GM12892 (cell line): ENCODE measurements around the gene SGF29.

Source experiments
- DNase-seq: peaks from one replicate; pipeline ENCODE4 v3.0.0; 2011; ENCODE audit not compliant: insufficient read length
- FAIRE-seq: peaks from 2 replicates; lab custom pipeline; 2011; peaks lifted over from hg19 to GRCh38; lab: Jason Lieb, UNC
- POLR2A ChIP-seq: IDR thresholded peaks from 2 replicates; pipeline ENCODE4 v1.6.1; 2011; ENCODE audit warnings: low read depth, low read length, control low read depth
- POLR2AphosphoS5 ChIP-seq: IDR thresholded peaks from 2 replicates; pipeline ENCODE4 v1.6.1; 2011; ENCODE audit warnings: low read depth, low read length, control low read depth
- TAF1 ChIP-seq: IDR thresholded peaks from 2 replicates; pipeline ENCODE4 v1.6.1; 2011; ENCODE audit warnings: low read depth, mild to moderate bottlenecking, control low read depth, low read length, borderline replicate concordance

Gene SGF29

DNA sequence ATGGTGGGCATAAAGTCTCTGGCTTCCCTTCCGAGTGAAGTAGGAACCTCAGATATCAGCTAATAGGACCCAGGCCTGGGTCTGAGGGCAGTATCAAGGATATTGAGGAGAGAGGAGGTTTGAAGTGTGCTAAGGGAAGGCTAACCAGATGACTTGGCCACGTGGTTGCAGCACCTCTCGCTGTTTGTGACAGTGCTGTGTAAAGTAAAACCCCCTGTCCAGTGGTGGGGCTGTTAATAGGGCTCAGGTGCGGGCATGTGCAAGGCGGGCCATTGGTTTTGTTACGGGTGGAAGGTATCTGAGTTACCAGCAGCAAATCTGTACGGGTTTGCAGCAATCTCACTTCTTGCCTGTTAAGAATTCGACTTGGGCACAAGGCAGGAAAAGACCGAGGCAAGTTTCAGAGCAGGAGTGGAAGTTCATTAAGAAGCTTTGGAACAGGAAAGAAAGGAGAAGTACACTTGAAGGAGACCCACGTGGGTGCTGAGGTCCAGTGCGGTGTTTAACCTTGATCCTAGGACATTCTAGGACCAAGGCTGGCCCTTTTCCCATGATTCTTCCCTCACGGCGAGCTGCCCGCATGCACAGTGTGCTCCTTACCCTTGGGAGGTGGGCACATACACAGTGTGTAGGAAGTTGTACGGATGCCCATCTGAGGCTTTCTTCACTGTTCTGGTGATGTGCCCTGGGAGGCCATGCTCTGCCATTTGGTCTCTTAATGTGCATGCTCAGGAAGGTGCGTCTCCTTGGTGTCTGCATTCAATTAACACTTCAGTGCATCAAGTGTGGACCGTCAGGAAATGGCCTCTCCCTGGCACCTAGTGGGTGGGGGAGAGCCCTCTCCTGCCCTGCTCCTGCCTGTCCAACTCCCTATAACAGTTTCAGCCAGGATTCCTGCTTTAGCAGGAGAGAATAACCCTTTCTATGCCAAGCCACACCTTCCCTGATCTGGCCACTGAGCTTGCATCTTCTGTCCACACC is 20.3 kb downstream of the SGF29 start:
- no peak for DNase-seq
- TF ChIP-seq POLR2A (no peak), POLR2AphosphoS5 (no peak), TAF1 (no peak)
- no peak for FAIRE-seq

GRCh38 chr16:28574925-28575324 is 21.2 kb downstream of the SGF29 start:
- no peak for FAIRE-seq

GRCh38 chr16:28575446-28576109 is 21.9 kb downstream of the SGF29 start:
- DNase-seq, result no peak
- no peak for FAIRE-seq
- TF ChIP-seq TAF1, result no peak
- TF ChIP-seq POLR2AphosphoS5, result no peak
- TF ChIP-seq POLR2A, result no peak

More at GRCh38 chr16:28574925-28575324, 21.2 kb downstream of the SGF29 start:
- TF ChIP-seq POLR2A, result no peak
- no peak for TF ChIP-seq POLR2AphosphoS5
- no peak for TF ChIP-seq TAF1
- no peak for DNase-seq

DNA sequence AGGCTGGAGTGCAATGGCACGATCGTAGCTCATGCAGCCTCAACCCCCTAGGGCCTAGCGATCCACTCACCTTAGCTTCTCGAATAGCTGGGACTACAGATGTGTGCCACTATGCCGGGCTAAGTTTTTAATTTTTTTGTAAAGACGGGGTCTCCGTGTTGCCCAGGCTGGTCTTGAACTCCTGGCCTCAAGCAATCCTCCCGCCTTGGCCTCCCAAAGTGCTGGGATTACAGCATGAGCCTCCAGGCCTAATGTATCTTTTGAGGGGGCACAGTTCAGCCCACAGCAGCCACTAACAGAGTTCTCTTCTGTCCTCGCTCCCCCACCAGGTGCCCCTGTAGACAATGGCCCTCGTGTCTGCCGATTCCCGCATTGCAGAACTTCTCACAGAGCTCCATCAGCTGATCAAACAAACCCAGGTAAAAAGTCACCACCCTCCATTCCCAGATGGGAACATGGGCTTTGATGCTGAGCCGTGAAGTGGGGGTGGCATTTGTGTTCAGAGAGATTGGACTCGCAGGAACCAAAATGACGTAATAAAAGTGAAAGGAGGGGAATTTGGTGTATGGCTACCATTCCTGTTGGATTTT is 27.1 kb downstream of the SGF29 start:
- DNase-seq (no peak), FAIRE-seq (no peak)
- no peak for TF ChIP-seq POLR2A
- no peak for TF ChIP-seq POLR2AphosphoS5
- no peak for TF ChIP-seq TAF1

GRCh38 chr16:28585674-28586073 is 32.0 kb downstream of the SGF29 start:
- no peak for FAIRE-seq
- TF ChIP-seq TAF1, result no peak
- no peak for TF ChIP-seq POLR2AphosphoS5
- no peak for TF ChIP-seq POLR2A
- no peak for DNase-seq

- no peak for FAIRE-seq
- DNase-seq, result no peak
- TF ChIP-seq POLR2A, result no peak
- no peak for TF ChIP-seq POLR2AphosphoS5
- TF ChIP-seq TAF1, result no peak
These were observed 32.7 kb downstream of the SGF29 start for GRCh38 chr16:28586466-28586865.

- no peak for TF ChIP-seq POLR2AphosphoS5
- TF ChIP-seq TAF1, result no peak
- no peak for TF ChIP-seq POLR2A
- FAIRE-seq (no peak), DNase-seq (no peak)
These were observed 33.7 kb downstream of the SGF29 start for GRCh38 chr16:28587386-28587785.

DNA sequence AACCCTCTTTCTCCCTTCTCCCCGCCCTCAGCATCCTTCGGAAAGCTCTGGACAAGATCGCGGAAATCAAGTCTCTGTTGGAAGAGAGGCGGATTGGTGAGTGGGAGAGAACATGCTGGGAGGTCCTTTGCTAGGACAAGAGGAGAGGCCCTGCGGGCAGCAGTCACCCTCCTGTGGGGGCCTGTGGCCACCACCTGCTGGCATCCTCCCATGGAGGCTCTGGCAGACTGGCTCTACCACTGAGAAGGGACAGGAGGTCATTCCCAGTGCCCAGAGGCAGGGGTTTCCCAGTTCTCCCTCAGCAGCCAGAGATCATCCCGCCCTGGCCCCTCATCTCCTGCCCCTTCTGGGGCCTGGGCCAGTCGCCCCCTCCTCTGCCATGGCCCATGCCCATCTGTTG is 35.3 kb downstream of the SGF29 start:
- FAIRE-seq, result no peak
- no peak for TF ChIP-seq POLR2AphosphoS5
- DNase-seq, result no peak

DNA sequence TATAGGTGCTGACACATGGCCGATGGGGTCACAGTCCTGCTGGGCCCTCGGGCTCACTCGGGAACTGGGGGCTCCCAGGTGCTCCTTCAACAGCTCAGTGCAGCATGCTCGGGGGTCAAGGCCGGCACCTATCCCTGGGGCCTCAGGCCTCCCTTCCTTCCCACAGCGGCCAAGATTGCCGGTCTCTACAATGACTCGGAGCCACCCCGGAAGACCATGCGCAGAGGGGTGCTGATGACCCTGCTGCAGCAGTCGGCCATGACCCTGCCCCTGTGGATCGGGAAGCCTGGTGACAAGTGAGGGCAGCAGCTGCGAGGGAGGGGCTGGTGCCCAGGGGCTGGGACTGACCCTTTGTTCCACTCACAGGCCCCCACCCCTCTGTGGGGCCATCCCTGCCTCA is 36.2 kb downstream of the SGF29 start:
- DNase-seq (no peak), FAIRE-seq (no peak)
- TF ChIP-seq POLR2A, result no peak
- no peak for TF ChIP-seq POLR2AphosphoS5
- TF ChIP-seq TAF1, result no peak

DNA sequence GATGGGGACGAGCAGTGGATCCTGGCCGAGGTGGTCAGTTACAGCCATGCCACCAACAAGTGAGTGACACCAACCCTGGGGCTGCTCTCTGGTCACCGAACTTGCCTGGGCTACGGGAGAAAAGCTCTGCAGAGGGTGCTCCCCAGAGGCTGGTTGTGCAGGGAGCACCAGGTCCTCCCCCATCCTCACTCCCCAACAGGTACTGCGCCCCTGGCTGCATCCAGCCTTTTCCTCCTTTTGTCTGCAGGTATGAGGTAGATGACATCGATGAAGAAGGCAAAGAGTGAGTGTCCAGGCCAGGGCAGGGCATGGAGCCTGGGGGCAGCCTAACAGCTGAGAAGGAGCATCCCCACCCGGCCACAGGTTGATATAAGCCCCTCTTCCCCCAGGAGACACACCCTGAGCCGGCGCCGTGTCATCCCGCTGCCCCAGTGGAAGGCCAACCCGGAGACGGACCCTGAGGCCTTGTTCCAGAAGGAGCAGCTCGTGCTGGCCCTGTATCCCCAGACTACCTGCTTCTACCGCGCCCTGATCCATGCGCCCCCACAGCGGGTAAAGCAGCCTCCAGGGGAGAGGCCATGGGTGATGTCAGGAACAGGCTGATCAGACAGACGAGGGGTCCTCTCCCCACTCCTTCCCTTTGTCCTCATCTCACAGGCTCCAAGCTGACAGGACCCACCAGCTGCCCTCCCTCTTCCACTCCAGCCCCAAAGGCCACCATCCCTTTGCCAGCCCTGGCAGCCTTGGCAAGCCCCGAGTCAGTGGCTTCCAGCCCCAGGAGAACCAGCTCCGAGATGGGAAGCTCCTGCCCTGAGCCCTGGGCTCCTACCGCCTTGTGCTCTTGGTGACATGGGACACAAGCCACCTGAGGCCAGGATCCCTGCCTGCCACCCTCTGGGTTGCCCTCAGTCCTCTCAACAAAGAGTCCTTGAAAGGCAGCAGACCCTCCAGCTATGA is 36.9 kb downstream of the SGF29 start:
- FAIRE-seq (no peak), DNase-seq (no peak)
- TF ChIP-seq POLR2AphosphoS5, result no peak
- no peak for TF ChIP-seq POLR2A
- no peak for TF ChIP-seq TAF1

DNA sequence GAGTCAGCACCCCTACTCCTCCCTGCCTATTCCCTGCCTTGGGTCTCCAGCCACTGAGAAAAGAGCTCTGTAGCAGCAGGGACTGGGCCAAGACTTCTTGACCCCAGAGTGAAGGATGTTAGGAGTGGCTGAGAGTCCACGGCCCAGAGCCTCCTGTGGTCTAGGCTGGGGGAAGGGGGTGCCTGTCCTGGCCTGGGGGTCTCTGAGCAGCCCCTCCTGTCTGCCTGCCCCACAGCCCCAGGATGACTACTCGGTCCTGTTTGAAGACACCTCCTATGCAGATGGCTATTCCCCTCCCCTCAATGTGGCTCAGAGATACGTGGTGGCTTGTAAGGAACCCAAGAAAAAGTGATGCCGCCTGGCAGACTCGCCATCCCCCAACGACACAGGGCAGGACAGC is 37.6 kb downstream of the SGF29 start:
- no peak for DNase-seq
- no peak for FAIRE-seq
- no peak for TF ChIP-seq POLR2AphosphoS5
- TF ChIP-seq POLR2A, result no peak
- TF ChIP-seq TAF1, result no peak
